ENCODE results near the gene CARD11. TPM values are rescaled to one million over a fixed set of nuclear protein-coding genes. Genes with fewer than 3 reads are reported as not detected.

CARD11 gene
- total RNA-seq, 5 donors from 2014 or later (not counting 1 experiment from before 2014, with no cell fraction given), result 105 to 142 (median 132) TPM

DNA sequence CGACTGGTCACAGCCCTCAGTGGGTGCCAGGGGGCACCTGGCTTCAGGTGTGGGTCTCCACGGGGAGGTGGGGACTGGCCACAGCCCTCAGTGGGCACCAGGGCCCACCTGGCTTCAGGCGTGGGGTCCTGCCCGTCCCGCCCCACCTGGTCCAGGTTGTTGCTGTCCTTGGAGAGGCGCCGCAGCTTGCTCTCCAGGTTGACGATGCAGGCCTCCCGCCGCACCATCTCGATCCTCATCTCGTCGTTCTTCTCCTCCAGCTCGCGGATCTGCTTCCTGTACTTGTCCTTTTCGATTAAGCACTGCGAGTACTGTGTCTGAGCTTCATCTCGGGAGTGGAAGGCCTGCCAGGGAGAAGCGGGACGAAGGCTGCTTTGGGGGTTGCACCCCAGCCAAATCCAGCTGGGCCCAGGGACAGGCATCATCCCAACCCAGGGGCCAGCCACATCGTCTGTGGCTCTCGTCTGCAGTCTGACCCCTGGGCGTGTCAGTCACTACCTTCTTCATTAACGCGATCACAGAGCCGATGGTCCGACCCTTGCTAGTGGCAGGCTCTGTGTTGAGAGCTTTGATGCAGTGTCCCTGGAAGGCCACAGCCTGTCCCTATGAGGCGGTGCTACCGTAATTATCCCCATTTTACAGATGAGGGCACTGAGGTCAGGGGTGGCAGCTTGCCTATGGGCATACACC is 106.6 kb downstream of the CARD11 start:
- no peak overlapping the region for H3K27ac Mint-ChIP-seq
- DNase-seq, result no peak
- CTCF ChIA-PET, result no interaction called here

GRCh38 chr7:2936301-2936700 is 107.4 kb downstream of the CARD11 start:
- Mint-ChIP-seq H3K9me3 (no peaks in the 10 kb centered on the region), H3K36me3 (peaks cover 60% of the 10 kb centered on the region), H3K27ac (no peak overlapping the region), H3K27me3 (no peaks in the 10 kb centered on the region), H3K4me1 (no peaks in the 10 kb centered on the region), H3K4me3 (no peak overlapping the region)
- POLR2A ChIA-PET, result interaction anchor here in 1 of 2 donors (0.6 kb wide), 1 partner anchor 305 kb away, joined by 3 read pairs; no protein-coding TSS in a partner anchor
- WGBS (ENCODE audit: insufficient coverage), result 96% methylated on average over 6 of the region's 8 CpGs
- H3K9me3 ChIP-seq, result no peaks in the 10 kb centered on the region
- CTCF ChIA-PET, result interaction anchor here in 1 of 2 donors (0.7 kb wide), 1 partner anchor 925 kb away, joined by 4 read pairs; no protein-coding TSS in a partner anchor
- H3K27ac ChIP-seq (ENCODE audit: low read length), result no peak overlapping the region
- DNase-seq (no peak), ATAC-seq (replicated peaks in 1 of 4) (no peak)
- no peaks in the 10 kb centered on the region for H3K4me1 ChIP-seq (ENCODE audit: control insufficient read depth in 1 of 2, extremely low read depth in 1 of 2, insufficient read depth in 2 of 2, low read length in 2 of 2)
- no peak overlapping the region for H3K4me3 ChIP-seq (ENCODE audit: control insufficient read depth in 1 of 2, extremely low read depth in 1 of 2, low read length in 1 of 2)
- no peaks in the 10 kb centered on the region for H3K27me3 ChIP-seq (replicated peaks in 1 of 2; ENCODE audit: control insufficient read depth in 2 of 2, extremely low read depth in 1 of 2, insufficient read depth in 2 of 2, low read length in 1 of 2)
- H3K36me3 ChIP-seq (ENCODE audit: control insufficient read depth in 2 of 2, extremely low read depth in 1 of 2, insufficient read depth in 1 of 2, low read length in 1 of 2), result peaks cover 25 to 91% of the 10 kb centered on the region in 2 donors

More for the DNA sequence above, 106.6 kb downstream of the CARD11 start:
- Histone ChIP-seq H3K4me3 (ENCODE audit: control insufficient read depth in 1 of 2, extremely low read depth in 1 of 2, low read length in 1 of 2) (no peak overlapping the region), H3K27ac (ENCODE audit: low read length) (no peak overlapping the region), H3K36me3 (ENCODE audit: control insufficient read depth in 2 of 2, extremely low read depth in 1 of 2, insufficient read depth in 1 of 2, low read length in 1 of 2) (peaks cover 25 to 93% of the 10 kb centered on the region in 2 donors), H3K4me1 (ENCODE audit: control insufficient read depth in 1 of 2, extremely low read depth in 1 of 2, insufficient read depth in 2 of 2, low read length in 2 of 2) (no peaks in the 10 kb centered on the region), H3K27me3 (replicated peaks in 1 of 2; ENCODE audit: control insufficient read depth in 2 of 2, extremely low read depth in 1 of 2, insufficient read depth in 2 of 2, low read length in 1 of 2) (no peaks in the 10 kb centered on the region), H3K9me3 (no peaks in the 10 kb centered on the region)
- POLR2A ChIA-PET, result no interaction called here
- Mint-ChIP-seq H3K36me3 (peaks cover 61% of the 10 kb centered on the region), H3K9me3 (no peaks in the 10 kb centered on the region), H3K4me1 (peaks cover 0 to 3% (median 0%) of the 10 kb centered on the region in 3 donors), H3K27me3 (no peaks in the 10 kb centered on the region), H3K4me3 (peak overlapping the region in 1 of 3 donors; percentile 5)
- 91% methylated on average over 27 of the region's 29 CpGs for WGBS (ENCODE audit: insufficient coverage)
- ATAC-seq (replicated peaks in 1 of 4), result no peak

GRCh38 chr7:2934984-2935740 is 108.5 kb downstream of the CARD11 start:
- Mint-ChIP-seq H3K9me3 (no peaks in the 10 kb centered on the region), H3K4me3 (no peak overlapping the region), H3K27me3 (no peaks in the 10 kb centered on the region), H3K36me3 (peaks cover 53% of the 10 kb centered on the region), H3K4me1 (no peaks in the 10 kb centered on the region), H3K27ac (no peak overlapping the region)
- Histone ChIP-seq H3K27me3 (replicated peaks in 1 of 2; ENCODE audit: control insufficient read depth in 2 of 2, extremely low read depth in 1 of 2, insufficient read depth in 2 of 2, low read length in 1 of 2) (no peaks in the 10 kb centered on the region), H3K27ac (ENCODE audit: low read length) (no peak overlapping the region), H3K9me3 (no peaks in the 10 kb centered on the region), H3K4me3 (ENCODE audit: control insufficient read depth in 1 of 2, extremely low read depth in 1 of 2, low read length in 1 of 2) (no peak overlapping the region), H3K4me1 (ENCODE audit: control insufficient read depth in 1 of 2, extremely low read depth in 1 of 2, insufficient read depth in 2 of 2, low read length in 2 of 2) (no peaks in the 10 kb centered on the region), H3K36me3 (ENCODE audit: control insufficient read depth in 2 of 2, extremely low read depth in 1 of 2, insufficient read depth in 1 of 2, low read length in 1 of 2) (peaks cover 25 to 92% of the 10 kb centered on the region in 2 donors)
- WGBS (ENCODE audit: insufficient coverage), result 98% methylated on average over 19 of the region's 20 CpGs
- CTCF ChIA-PET, result interaction anchor here in 1 of 2 donors (1.1 kb wide), 1 partner anchor 18 kb away, joined by 3 read pairs; no protein-coding TSS in a partner anchor
- POLR2A ChIA-PET, result no interaction called here
- DNase-seq, result no peak
- ATAC-seq (replicated peaks in 1 of 4), result no peak

DNA sequence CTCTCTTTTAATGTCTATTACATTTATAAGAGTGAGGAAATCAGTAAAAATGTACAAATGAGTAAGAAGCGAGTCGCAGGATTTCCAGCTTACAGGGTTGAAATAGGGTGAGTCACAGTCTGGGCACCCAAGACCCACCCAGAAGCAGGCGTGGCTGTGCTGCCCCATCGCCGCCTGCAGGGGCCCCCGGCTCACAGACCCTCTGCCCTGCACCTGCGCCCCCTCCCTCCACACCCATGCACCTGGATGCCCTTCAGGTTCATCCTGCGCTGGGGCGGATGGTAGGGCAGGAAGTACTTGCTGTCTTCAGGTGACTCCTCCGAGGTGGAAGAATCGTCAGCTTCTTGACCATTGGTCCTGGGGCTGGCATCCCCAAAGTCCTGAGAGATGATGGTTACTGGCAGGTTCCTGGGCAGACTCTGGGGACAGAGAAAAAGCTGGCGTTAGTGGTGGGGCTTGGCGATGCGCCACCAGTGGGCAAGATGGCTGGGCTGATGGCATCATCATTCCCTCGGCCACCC is 109.4 kb downstream of the CARD11 start:
- Histone ChIP-seq H3K9me3 (no peaks in the 10 kb centered on the region), H3K4me3 (ENCODE audit: control insufficient read depth in 1 of 2, extremely low read depth in 1 of 2, low read length in 1 of 2) (no peak overlapping the region), H3K27me3 (replicated peaks in 1 of 2; ENCODE audit: control insufficient read depth in 2 of 2, extremely low read depth in 1 of 2, insufficient read depth in 2 of 2, low read length in 1 of 2) (no peaks in the 10 kb centered on the region), H3K4me1 (ENCODE audit: control insufficient read depth in 1 of 2, extremely low read depth in 1 of 2, insufficient read depth in 2 of 2, low read length in 2 of 2) (no peaks in the 10 kb centered on the region), H3K36me3 (ENCODE audit: control insufficient read depth in 2 of 2, extremely low read depth in 1 of 2, insufficient read depth in 1 of 2, low read length in 1 of 2) (peaks cover 25 to 92% of the 10 kb centered on the region in 2 donors), H3K27ac (ENCODE audit: low read length) (no peak overlapping the region)
- H3K4me3 Mint-ChIP-seq, result no peak overlapping the region
- no peaks in the 10 kb centered on the region for H3K27me3 Mint-ChIP-seq
- no peaks in the 10 kb centered on the region for H3K4me1 Mint-ChIP-seq
- DNase-seq (no peak), ATAC-seq (replicated peaks in 1 of 4) (no peak)
- H3K27ac Mint-ChIP-seq, result peak overlapping the region in 1 of 2 donors; percentile 25
- peaks cover 45% of the 10 kb centered on the region for H3K36me3 Mint-ChIP-seq
- 93% methylated on average over 7 of the region's 15 CpGs for WGBS (ENCODE audit: insufficient coverage)
- ChIA-PET POLR2A (no interaction called here), CTCF (interaction anchor here in 1 of 2 donors (1.1 kb wide), 1 partner anchor 17 kb away, joined by 3 read pairs; no protein-coding TSS in a partner anchor)
- H3K9me3 Mint-ChIP-seq, result no peaks in the 10 kb centered on the region

GRCh38 chr7:2932402-2933251 is 111.0 kb downstream of the CARD11 start:
- POLR2A ChIA-PET, result no interaction called here
- CTCF ChIA-PET, result no interaction called here
- Histone ChIP-seq H3K27me3 (replicated peaks in 1 of 2; ENCODE audit: control insufficient read depth in 2 of 2, extremely low read depth in 1 of 2, insufficient read depth in 2 of 2, low read length in 1 of 2) (no peaks in the 10 kb centered on the region), H3K9me3 (no peaks in the 10 kb centered on the region), H3K4me3 (ENCODE audit: control insufficient read depth in 1 of 2, extremely low read depth in 1 of 2, low read length in 1 of 2) (no peak overlapping the region), H3K4me1 (ENCODE audit: control insufficient read depth in 1 of 2, extremely low read depth in 1 of 2, insufficient read depth in 2 of 2, low read length in 2 of 2) (no peaks in the 10 kb centered on the region), H3K27ac (ENCODE audit: low read length) (no peak overlapping the region), H3K36me3 (ENCODE audit: control insufficient read depth in 2 of 2, extremely low read depth in 1 of 2, insufficient read depth in 1 of 2, low read length in 1 of 2) (peaks cover 26 to 91% of the 10 kb centered on the region in 2 donors)
- Mint-ChIP-seq H3K27ac (no peak overlapping the region), H3K9me3 (no peaks in the 10 kb centered on the region), H3K4me1 (no peaks in the 10 kb centered on the region), H3K4me3 (no peak overlapping the region), H3K27me3 (no peaks in the 10 kb centered on the region), H3K36me3 (peaks cover 38% of the 10 kb centered on the region)
- WGBS (ENCODE audit: insufficient coverage), result 100% methylated on average over 29 of the region's 33 CpGs
- ATAC-seq (replicated peaks in 1 of 4) (no peak), DNase-seq (no peak)

DNA sequence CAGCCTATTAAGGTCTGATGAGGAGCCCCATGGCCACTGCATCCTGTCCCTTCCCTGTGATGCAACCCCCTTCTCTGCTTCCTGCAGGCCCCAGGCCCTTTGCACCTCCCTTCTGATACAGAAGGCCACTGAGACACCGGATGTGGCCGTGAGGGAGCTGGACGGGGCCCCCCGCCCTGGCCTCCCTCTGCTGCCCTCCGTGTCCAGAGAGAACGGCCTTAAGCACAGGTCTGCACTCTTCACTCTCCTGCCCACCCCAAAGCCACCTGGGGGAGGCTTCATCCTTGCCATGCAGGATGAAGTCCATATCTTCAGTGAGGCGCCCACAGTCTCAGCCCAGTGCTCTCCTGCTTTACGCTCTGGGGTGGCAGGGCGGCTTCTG is 112.6 kb downstream of the CARD11 start:
- no peaks in the 10 kb centered on the region for H3K4me1 ChIP-seq (ENCODE audit: control insufficient read depth in 1 of 2, extremely low read depth in 1 of 2, insufficient read depth in 2 of 2, low read length in 2 of 2)
- H3K4me1 Mint-ChIP-seq, result no peaks in the 10 kb centered on the region
- no peaks in the 10 kb centered on the region for H3K9me3 Mint-ChIP-seq
- no peak overlapping the region for H3K27ac Mint-ChIP-seq
- H3K36me3 ChIP-seq (ENCODE audit: control insufficient read depth in 2 of 2, extremely low read depth in 1 of 2, insufficient read depth in 1 of 2, low read length in 1 of 2), result peaks cover 26 to 88% of the 10 kb centered on the region in 2 donors
- CTCF ChIA-PET, result no interaction called here
- DNase-seq (no peak), ATAC-seq (replicated peaks in 1 of 4) (no peak)
- H3K36me3 Mint-ChIP-seq, result peaks cover 40% of the 10 kb centered on the region
- 100% methylated on average over 9 of the region's 9 CpGs for WGBS (ENCODE audit: insufficient coverage)
- H3K27ac ChIP-seq (ENCODE audit: low read length), result no peak overlapping the region
- no peak overlapping the region for H3K4me3 ChIP-seq (ENCODE audit: control insufficient read depth in 1 of 2, extremely low read depth in 1 of 2, low read length in 1 of 2)
- no peaks in the 10 kb centered on the region for H3K27me3 Mint-ChIP-seq
- POLR2A ChIA-PET, result no interaction called here
- H3K4me3 Mint-ChIP-seq, result no peak overlapping the region
- no peaks in the 10 kb centered on the region for H3K9me3 ChIP-seq
- no peaks in the 10 kb centered on the region for H3K27me3 ChIP-seq (replicated peaks in 1 of 2; ENCODE audit: control insufficient read depth in 2 of 2, extremely low read depth in 1 of 2, insufficient read depth in 2 of 2, low read length in 1 of 2)

All from T-cell (primary cell).